CD4-positive, alpha-beta T cell treated with Interleukin-10 for 1 hour (primary cell): ENCODE results near the gene PARK7.

Experiments used
- DNase-seq: peaks from one replicate; pipeline ENCODE4 v3.0.0-alpha.2; 2020

The PARK7 gene

GRCh38 chr1:8025671-8026144 is 64.2 kb downstream of the PARK7 start:
- DNase-seq = no peak

- DNase-seq = peak; percentile 93
Observed at GRCh38 chr1:8026153-8026975, 64.9 kb downstream of the PARK7 start, which contains the start of gene ERRFI1. ERRFI1 (minus strand) TSS chr1:8026309; CDS start chr1:8015619, 10,690 bp downstream.

- no peak for DNase-seq
Observed at GRCh38 chr1:8026976-8027747, 65.7 kb downstream of the PARK7 start.

GRCh38 chr1:8027748-8028570 is 66.4 kb downstream of the PARK7 start:
- DNase-seq = no peak

GRCh38 chr1:8028571-8028910 is 67.0 kb downstream of the PARK7 start:
- no peak for DNase-seq

GRCh38 chr1:8031176-8031785 is 69.8 kb downstream of the PARK7 start:
- DNase-seq = peak; percentile 58

- DNase-seq = no peak
Observed at GRCh38 chr1:8032366-8032910, 70.9 kb downstream of the PARK7 start.

GRCh38 chr1:8033322-8033721 is 71.8 kb downstream of the PARK7 start:
- DNase-seq = no peak
